WERI-Rb-1 (cell line): ENCODE measurements around the gene COL21A1.

ENCODE experiments used
- DNase-seq: peaks from one replicate; pipeline ENCODE4 v3.0.0-alpha.2; 2020
- H3K27ac ChIP-seq: fragments of 250-450 bp; sonication (Bioruptor Pico); 2 replicates; pipeline ENCODE4 v1.5.1; 2020; ENCODE audit warnings: mild to moderate bottlenecking, moderate library complexity
- H3K27me3 ChIP-seq: fragments of 250-450 bp; sonication (Bioruptor Pico); 2 replicates; pipeline ENCODE4 v1.5.1; 2021; ENCODE audit warnings: mild to moderate bottlenecking, low read depth, moderate library complexity; ENCODE audit not compliant: insufficient read depth, severe bottlenecking
- H3K36me3 ChIP-seq: fragments of 250-450 bp; sonication (Bioruptor Pico); 2 replicates; pipeline ENCODE4 v1.5.1; 2020; ENCODE audit warnings: mild to moderate bottlenecking, moderate library complexity
- H3K4me3 ChIP-seq: 2 replicates; pipeline ENCODE4 v1.5.1; 2011; ENCODE audit warnings: low read depth, mild to moderate bottlenecking, control low read depth, low read length
- H3K9me3 ChIP-seq: fragments of 250-450 bp; sonication (Bioruptor Pico); 2 replicates; pipeline ENCODE4 v1.5.1; 2021; ENCODE audit warnings: mild to moderate bottlenecking, moderate library complexity; ENCODE audit not compliant: severe bottlenecking
- TF ChIP-seq, protein P1 (sequence below): IDR thresholded peaks from 2 replicates; pipeline ENCODE4 v1.5.1; 2011; ENCODE audit warnings: low read depth, mild to moderate bottlenecking, control low read depth, inconsistent platforms, low read length

The COL21A1 gene

DNA sequence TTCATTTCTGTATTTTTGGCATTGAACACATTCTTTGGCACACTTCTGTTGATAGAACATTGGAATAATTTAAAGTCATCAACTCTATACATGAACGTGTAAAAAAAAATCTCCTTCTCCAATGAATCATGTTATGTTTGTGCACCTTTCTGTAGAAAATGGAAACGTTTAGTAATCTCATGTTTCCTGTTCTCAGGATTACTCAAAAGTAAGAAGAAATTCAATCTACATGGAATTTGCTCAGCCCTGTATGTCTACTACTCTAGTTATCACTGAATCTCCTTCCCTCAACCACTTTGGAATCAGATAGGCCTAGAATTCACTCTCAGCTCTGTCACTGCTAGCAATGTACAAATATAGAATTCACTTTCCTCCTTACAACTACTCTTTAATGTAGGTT is 103.6 kb downstream of the COL21A1 start:
- Histone ChIP-seq H3K9me3 (peaks cover 2% of the 10 kb centered on the region), H3K36me3 (no peaks in the 10 kb centered on the region), H3K27me3 (no peaks in the 10 kb centered on the region), H3K4me3 (no peak overlapping the region), H3K27ac (no peak overlapping the region)
- DNase-seq = no peak
- TF ChIP-seq, protein P1, sequence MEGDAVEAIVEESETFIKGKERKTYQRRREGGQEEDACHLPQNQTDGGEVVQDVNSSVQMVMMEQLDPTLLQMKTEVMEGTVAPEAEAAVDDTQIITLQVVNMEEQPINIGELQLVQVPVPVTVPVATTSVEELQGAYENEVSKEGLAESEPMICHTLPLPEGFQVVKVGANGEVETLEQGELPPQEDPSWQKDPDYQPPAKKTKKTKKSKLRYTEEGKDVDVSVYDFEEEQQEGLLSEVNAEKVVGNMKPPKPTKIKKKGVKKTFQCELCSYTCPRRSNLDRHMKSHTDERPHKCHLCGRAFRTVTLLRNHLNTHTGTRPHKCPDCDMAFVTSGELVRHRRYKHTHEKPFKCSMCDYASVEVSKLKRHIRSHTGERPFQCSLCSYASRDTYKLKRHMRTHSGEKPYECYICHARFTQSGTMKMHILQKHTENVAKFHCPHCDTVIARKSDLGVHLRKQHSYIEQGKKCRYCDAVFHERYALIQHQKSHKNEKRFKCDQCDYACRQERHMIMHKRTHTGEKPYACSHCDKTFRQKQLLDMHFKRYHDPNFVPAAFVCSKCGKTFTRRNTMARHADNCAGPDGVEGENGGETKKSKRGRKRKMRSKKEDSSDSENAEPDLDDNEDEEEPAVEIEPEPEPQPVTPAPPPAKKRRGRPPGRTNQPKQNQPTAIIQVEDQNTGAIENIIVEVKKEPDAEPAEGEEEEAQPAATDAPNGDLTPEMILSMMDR = no peak

- no peak overlapping the region for H3K27ac ChIP-seq
- peaks cover 3% of the 10 kb centered on the region for H3K9me3 ChIP-seq
- H3K4me3 ChIP-seq = no peak overlapping the region
- no peak for DNase-seq
- TF ChIP-seq, protein P1 = no peak
- H3K36me3 ChIP-seq = no peaks in the 10 kb centered on the region
- no peaks in the 10 kb centered on the region for H3K27me3 ChIP-seq
Measured at GRCh38 chr6:56140090-56140489, 107.3 kb downstream of the COL21A1 start.

GRCh38 chr6:56115715-56116114 is 131.7 kb downstream of the COL21A1 start:
- Histone ChIP-seq H3K9me3 (peaks cover 7% of the 10 kb centered on the region), H3K36me3 (no peaks in the 10 kb centered on the region), H3K4me3 (no peak overlapping the region), H3K27ac (no peak overlapping the region), H3K27me3 (no peaks in the 10 kb centered on the region)
- TF ChIP-seq, protein P1 = no peak
- DNase-seq = no peak

- Histone ChIP-seq H3K27me3 (no peaks in the 10 kb centered on the region), H3K9me3 (peaks cover 3% of the 10 kb centered on the region), H3K4me3 (no peak overlapping the region), H3K27ac (no peak overlapping the region), H3K36me3 (no peaks in the 10 kb centered on the region)
- TF ChIP-seq, protein P1 = no peak
- no peak for DNase-seq
Measured at GRCh38 chr6:56109149-56109548, 138.2 kb downstream of the COL21A1 start.

DNA sequence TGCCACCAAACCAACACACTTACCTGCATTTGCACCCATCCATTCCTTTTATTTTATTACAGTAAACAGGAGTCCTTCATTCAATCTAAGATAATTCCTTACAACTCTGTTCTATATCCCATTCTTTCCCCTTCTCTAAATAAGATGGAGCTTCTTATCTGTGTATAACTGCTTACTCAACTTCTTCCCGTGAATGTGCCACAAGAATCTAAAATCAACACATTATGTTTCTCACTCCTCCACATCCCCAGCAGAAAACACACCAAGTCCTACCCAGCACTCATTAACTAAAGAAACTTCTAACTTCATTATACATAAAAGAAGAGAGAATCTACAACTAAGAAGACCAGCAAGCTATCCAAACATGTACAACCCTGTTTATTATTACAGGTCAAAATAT is 141.1 kb downstream of the COL21A1 start:
- TF ChIP-seq, protein P1 = no peak
- H3K36me3 ChIP-seq = no peaks in the 10 kb centered on the region
- H3K27ac ChIP-seq = no peak overlapping the region
- no peaks in the 10 kb centered on the region for H3K27me3 ChIP-seq
- H3K4me3 ChIP-seq = no peak overlapping the region
- no peaks in the 10 kb centered on the region for H3K9me3 ChIP-seq
- DNase-seq = no peak

- H3K4me3 ChIP-seq = no peak overlapping the region
- H3K9me3 ChIP-seq = no peaks in the 10 kb centered on the region
- no peaks in the 10 kb centered on the region for H3K36me3 ChIP-seq
- no peak overlapping the region for H3K27ac ChIP-seq
- DNase-seq = no peak
- H3K27me3 ChIP-seq = no peaks in the 10 kb centered on the region
- TF ChIP-seq, protein P1 = no peak
Measured at GRCh38 chr6:56104591-56104990, 142.8 kb downstream of the COL21A1 start.
